ENCODE measurements around the gene SOX9.
A peak's percentile ranks its signal among the peaks of the same experiment; 100 is the strongest.

The SOX9 gene

DNA sequence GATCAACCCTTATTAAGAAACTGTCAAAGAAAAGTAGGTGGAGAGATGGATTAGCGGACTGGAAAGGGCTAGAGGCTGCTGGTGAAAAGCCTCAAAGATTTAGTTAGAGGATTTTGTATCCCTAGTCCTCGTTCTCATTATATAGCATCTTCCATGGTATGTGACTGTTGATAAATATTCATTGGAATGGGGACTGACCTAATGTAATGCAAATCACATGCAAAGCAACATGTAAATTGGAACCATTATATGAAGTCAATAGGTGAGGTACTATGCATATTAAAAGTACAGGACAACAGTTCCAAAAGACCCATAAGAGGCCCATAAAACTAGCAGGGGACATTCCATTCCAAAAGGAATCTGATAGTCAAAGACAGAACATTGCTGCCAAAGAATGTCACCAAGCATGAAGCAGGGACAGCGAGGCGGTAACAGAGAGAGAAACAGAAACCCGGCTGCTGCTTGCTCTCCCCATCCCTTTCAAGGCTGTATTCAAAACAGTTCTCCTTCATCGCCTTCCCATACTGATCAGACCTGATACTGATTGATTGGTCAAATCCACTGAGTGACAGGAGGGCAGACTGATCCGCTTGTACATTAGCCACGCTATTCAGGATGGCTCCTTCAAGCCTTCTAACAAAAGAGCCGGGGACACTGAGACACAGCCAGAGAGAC, 44.5 kb downstream of the SOX9 start:
- in situ Hi-C loops (cut with HindIII; ENCODE audit: low sequenced_read_pairs) = no loop called here
- no peak overlapping the region for H3K4me3 ChIP-seq (ENCODE audit: low read depth, low read length)
- TF ChIP-seq, protein P1, sequence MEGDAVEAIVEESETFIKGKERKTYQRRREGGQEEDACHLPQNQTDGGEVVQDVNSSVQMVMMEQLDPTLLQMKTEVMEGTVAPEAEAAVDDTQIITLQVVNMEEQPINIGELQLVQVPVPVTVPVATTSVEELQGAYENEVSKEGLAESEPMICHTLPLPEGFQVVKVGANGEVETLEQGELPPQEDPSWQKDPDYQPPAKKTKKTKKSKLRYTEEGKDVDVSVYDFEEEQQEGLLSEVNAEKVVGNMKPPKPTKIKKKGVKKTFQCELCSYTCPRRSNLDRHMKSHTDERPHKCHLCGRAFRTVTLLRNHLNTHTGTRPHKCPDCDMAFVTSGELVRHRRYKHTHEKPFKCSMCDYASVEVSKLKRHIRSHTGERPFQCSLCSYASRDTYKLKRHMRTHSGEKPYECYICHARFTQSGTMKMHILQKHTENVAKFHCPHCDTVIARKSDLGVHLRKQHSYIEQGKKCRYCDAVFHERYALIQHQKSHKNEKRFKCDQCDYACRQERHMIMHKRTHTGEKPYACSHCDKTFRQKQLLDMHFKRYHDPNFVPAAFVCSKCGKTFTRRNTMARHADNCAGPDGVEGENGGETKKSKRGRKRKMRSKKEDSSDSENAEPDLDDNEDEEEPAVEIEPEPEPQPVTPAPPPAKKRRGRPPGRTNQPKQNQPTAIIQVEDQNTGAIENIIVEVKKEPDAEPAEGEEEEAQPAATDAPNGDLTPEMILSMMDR (IDR thresholded peaks at IDR 0.05; ENCODE audit: low read depth, low read length) = no peak
- no peak for DNase-seq (ENCODE audit: low read depth, low spot score)

DNA sequence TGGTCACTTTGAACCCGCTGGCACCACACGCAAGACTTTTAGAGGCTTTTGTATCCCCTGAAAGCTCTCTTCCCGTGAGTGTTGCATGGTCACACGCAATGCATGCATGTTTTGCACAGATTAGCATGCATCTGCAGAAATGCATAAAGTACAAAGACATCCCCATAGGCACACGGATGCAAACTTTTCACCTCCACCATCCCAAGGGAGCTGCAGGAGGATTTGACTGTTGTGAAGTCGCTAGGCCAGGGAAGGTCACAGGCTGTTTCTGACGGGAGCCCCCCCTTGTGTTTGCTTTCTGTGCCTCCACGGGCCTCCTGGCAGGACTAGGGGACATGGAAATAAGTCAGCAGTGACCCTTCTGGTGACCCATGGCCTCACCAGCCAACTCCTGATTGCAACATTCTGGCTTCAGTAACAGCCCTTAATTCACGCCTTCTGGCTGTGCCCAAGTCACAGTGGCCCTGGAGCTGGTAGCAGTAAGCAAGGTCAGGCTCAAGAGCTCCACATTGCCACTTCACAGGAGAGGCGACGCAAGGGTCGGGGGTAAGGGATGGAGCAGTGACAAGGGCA, 45.1 kb downstream of the SOX9 start:
- in situ Hi-C loops (cut with HindIII; ENCODE audit: low sequenced_read_pairs) = no loop called here
- no peak for DNase-seq (ENCODE audit: low read depth, low spot score)
- no peak overlapping the region for H3K4me3 ChIP-seq (ENCODE audit: low read depth, low read length)
- TF ChIP-seq, protein P1 (IDR thresholded peaks at IDR 0.05; ENCODE audit: low read depth, low read length) = no peak

DNA sequence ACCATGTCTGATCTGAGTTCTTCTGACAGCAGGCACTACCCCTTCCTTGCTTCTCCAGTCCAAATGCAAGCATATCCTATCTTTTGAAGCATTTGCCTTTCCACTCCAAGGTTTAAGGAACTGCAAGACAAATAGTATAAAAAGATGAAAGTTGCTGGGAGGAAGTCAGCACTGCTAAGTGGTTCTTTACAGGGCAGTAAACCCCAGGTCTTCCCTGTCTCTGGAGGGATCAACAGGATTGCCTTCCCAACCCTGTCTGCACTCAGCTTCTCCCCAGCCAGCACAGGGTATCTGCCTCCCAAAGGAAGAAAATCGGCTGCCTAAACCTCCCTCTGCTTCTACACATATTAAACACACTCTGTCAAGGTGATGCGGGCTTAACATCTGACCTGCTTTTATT, 46.8 kb downstream of the SOX9 start:
- H3K4me3 ChIP-seq (ENCODE audit: low read depth, low read length) = no peak overlapping the region
- in situ Hi-C loops (cut with HindIII; ENCODE audit: low sequenced_read_pairs) = no loop called here

DNA sequence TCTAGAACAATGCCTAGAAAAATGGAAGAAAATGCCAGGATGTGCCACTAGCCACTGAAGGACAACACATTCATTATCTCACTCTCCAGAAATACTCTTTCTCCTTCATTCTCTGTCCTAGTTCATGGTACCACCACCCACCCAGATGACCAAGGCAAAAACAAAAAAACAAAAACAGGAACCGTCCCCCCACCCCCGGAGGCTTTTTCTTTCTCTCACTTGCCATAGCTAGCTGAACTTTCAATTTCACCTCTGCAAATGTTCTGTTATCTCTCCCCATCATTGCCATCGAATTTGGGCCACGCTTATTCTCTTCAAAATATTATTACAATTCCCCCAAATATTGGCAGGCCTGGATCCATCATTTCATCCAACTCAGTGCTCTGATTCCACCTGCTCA, 49.0 kb downstream of the SOX9 start:
- in situ Hi-C loops (cut with HindIII; ENCODE audit: low sequenced_read_pairs) = no loop called here
- H3K4me3 ChIP-seq (ENCODE audit: low read depth, low read length) = no peak overlapping the region
- TF ChIP-seq, protein P1 (IDR thresholded peaks at IDR 0.05; ENCODE audit: low read depth, low read length) = no peak
- no peak for DNase-seq (ENCODE audit: low read depth, low spot score)

More for the DNA sequence above, 46.8 kb downstream of the SOX9 start:
- TF ChIP-seq, protein P1 (IDR thresholded peaks at IDR 0.05; ENCODE audit: low read depth, low read length) = no peak
- no peak for DNase-seq (ENCODE audit: low read depth, low spot score)

DNA sequence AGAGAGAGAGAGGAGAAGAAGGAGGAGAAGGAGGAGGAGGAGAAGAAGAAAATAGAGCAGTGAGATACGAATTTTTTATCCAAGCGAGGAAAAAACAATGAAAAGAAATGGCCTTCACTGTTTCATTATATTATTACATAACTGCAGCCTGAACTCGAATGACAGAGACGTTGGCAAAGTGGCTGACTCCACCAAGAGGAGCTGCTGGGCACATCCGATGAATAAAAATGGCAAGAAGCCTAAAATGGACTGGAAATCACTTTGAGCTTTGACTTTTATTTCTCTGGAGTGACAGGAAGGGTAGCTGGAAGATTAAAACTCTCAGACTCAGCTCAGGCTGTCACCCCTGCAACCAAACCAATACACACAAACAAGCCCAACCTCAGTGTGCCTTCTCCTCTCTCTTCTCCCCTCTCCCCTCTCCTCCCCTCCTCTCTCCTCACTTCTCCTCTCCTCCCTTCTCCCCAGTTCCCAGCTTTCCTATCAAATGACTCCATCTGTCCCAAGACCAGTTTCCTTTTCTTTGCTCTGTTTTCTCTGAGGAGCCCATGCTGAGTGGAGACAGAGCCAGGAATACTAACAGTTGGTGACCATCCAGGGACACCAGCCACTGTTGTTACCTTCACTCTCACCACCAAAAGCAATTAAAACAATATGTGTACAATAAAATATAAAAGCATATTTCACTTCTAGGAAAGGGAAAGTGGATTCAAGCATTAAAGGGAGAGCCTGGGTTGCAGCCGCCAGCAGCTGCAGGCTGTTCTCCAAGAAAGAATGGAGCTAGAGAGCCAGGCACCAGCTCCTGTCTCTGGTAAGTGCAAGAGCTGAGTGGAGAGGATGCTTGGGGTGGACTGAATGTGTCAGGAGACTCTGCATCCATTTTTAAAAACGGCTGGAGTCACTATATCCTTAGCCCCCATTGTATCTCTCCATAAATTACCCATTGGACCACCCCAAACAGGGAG, 51.2 kb downstream of the SOX9 start:
- TF ChIP-seq, protein P1 (IDR thresholded peaks at IDR 0.05; ENCODE audit: low read depth, low read length) = no peak
- DNase-seq (ENCODE audit: low read depth, low spot score) = no peak
- in situ Hi-C loops (cut with HindIII; ENCODE audit: low sequenced_read_pairs) = no loop called here
- no peak overlapping the region for H3K4me3 ChIP-seq (ENCODE audit: low read depth, low read length)

DNA sequence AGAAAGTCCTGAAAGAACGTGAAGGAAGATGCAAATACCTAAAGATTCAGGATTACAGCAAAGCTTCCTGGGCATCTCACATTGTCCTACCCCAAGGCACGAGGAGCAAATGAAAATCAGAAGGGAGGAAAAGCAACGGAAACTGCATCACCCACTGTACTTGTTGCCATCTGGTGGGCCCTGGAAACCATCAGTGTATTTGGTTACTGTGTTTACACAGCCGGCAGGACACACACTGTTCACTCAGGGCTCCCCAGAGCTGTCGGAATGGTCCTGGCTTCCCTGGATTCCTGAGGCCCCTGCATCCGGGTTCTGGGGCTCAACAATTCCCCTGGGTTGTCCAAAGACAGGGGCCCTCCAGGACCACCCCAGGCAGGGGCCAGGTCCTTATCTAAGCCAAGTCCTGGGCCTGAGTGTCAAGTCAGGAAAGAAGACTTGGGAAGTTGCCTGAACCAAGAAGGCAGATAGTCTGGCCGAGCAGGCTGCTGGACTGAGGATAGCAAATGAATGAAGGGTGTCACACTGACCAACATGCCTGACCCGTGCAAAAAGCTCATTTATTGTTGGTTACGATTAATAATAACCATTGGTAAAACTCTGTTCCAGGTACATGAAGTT, 52.8 kb downstream of the SOX9 start:
- peak; percentile 52 for DNase-seq (ENCODE audit: low read depth, low spot score)
- in situ Hi-C loops (cut with HindIII; ENCODE audit: low sequenced_read_pairs) = no loop called here
- H3K4me3 ChIP-seq (ENCODE audit: low read depth, low read length) = no peak overlapping the region
- TF ChIP-seq, protein P1 (IDR thresholded peaks at IDR 0.05; ENCODE audit: low read depth, low read length) = no peak

All from astrocyte of the spinal cord (primary cell).